Mucosa of descending colon (tissue), 3 donors: Measurements from ENCODE around the gene SLC15A1. TPM values are rescaled to one million over a fixed set of nuclear protein-coding genes. Genes with fewer than 3 reads are reported as not detected.

Source experiments
- ATAC-seq: fragments of 200-7000 bp; cut with Tn5 transposase; one replicate; pipeline ENCODE4 v1.9.1; 2020; ENCODE audit warnings: mild to moderate bottlenecking, moderate library complexity
- DNase-seq, 3 donors: peaks; one replicate each; pipeline ENCODE4 v3.0.0-alpha.2; 2020
- H3K36me3 ChIP-seq: fragments of 200-600 bp; one replicate; pipeline ENCODE4 v1.8.0; 2021; ENCODE audit warnings: low read depth, mild to moderate bottlenecking
- H3K4me1 ChIP-seq: fragments of 200-600 bp; one replicate; pipeline ENCODE4 v1.8.0; 2021; ENCODE audit warnings: low read depth, mild to moderate bottlenecking
- H3K4me3 ChIP-seq: fragments of 200-600 bp; one replicate; pipeline ENCODE4 v1.8.0; 2021; ENCODE audit warnings: mild to moderate bottlenecking
- H3K9me3 ChIP-seq: fragments of 200-600 bp; one replicate; pipeline ENCODE4 v1.8.0; 2021; ENCODE audit warnings: mild to moderate bottlenecking
- intact Hi-C, 2 donors: fragments of 100-400 bp; cut with DNase I in 1 of 2; cut with micrococcal nuclease in 1 of 2; formaldehyde crosslinking; loops; one replicate each; pipeline versions ENCODE4 v1.11.0 to v1.11.1; 2022; cut with DNase I, micrococcal nuclease
- total RNA-seq, 3 donors: library from RNA; stranded (reverse); fragmentation: NEBNext Ultra II Directional in 2 of 3; extraction: Animal tissue kit (Norgen Biotek cat#: 25700) in 2 of 3; gene quantifications; one replicate each; pipeline versions ENCODE4 v1.2.1 to v1.2.4, GENCODE V29; 2021 to 2023
- TF ChIP-seq, protein P1 (sequence below): fragments of 200-600 bp; IDR thresholded peaks from one replicate; pipeline ENCODE4 v1.8.0; 2022; ENCODE audit warnings: antibody characterized with exemption, mild to moderate bottlenecking
- donor health status: DM: no; HTN: no; CAD: no; lungs with moderate emphysema.
- donor health status: DM: no; HTN: no; CAD: no.
- donor health status: DM: no; HTN: yes; CAD: no.

Gene SLC15A1
- total RNA-seq, 3 donors from 2014 or later = 27.2 to 45.1 (median 37.9) TPM

- no peak overlapping the region for H3K4me3 ChIP-seq
- DNase-seq = peak in 1 of 3 donors; percentile 51
- peak; percentile 93 for ATAC-seq
- H3K36me3 ChIP-seq = no peaks in the 10 kb centered on the region
- intact Hi-C loops = no loop called here
- no peaks in the 10 kb centered on the region for H3K9me3 ChIP-seq
- TF ChIP-seq, protein P1, sequence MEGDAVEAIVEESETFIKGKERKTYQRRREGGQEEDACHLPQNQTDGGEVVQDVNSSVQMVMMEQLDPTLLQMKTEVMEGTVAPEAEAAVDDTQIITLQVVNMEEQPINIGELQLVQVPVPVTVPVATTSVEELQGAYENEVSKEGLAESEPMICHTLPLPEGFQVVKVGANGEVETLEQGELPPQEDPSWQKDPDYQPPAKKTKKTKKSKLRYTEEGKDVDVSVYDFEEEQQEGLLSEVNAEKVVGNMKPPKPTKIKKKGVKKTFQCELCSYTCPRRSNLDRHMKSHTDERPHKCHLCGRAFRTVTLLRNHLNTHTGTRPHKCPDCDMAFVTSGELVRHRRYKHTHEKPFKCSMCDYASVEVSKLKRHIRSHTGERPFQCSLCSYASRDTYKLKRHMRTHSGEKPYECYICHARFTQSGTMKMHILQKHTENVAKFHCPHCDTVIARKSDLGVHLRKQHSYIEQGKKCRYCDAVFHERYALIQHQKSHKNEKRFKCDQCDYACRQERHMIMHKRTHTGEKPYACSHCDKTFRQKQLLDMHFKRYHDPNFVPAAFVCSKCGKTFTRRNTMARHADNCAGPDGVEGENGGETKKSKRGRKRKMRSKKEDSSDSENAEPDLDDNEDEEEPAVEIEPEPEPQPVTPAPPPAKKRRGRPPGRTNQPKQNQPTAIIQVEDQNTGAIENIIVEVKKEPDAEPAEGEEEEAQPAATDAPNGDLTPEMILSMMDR = no peak
- no peaks in the 10 kb centered on the region for H3K4me1 ChIP-seq
Observed at GRCh38 chr13:98792321-98792720, 39.8 kb upstream of the SLC15A1 start.

- H3K36me3 ChIP-seq = no peaks in the 10 kb centered on the region
- intact Hi-C loops = no loop called here
- ATAC-seq (no peak), DNase-seq (no peak)
- H3K9me3 ChIP-seq = no peaks in the 10 kb centered on the region
- H3K4me3 ChIP-seq = no peak overlapping the region
- no peaks in the 10 kb centered on the region for H3K4me1 ChIP-seq
- TF ChIP-seq, protein P1 = no peak
Observed at GRCh38 chr13:98791611-98792010, 39.1 kb upstream of the SLC15A1 start.

DNA sequence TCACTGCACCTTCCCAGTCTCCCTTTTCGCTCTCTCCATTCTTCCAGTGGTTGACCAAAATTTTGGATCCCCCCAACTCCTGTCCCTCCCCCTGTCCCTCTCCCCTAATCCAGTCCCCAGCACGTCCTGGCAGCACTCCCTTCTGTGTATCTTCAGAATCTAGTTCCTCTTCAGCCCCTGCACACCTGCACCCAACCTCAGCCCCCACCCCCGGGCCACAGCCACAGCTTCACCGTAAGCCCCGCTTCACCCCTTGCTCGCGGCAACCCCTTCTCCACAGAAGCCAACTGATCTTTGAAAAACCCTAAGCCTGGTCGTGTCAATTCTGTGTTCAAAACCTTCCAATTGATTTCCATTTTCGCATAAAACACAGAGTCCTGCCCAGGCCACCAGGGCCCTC, 35.5 kb upstream of the SLC15A1 start:
- no peak for DNase-seq
- Histone ChIP-seq H3K4me1 (no peaks in the 10 kb centered on the region), H3K9me3 (no peaks in the 10 kb centered on the region), H3K36me3 (no peaks in the 10 kb centered on the region), H3K4me3 (no peak overlapping the region)
- TF ChIP-seq, protein P1 = no peak
- intact Hi-C loops = no loop called here
- ATAC-seq = no peak

GRCh38 chr13:98787173-98787572, 34.7 kb upstream of the SLC15A1 start:
- no peak for ATAC-seq
- no peak overlapping the region for H3K4me3 ChIP-seq
- no peaks in the 10 kb centered on the region for H3K9me3 ChIP-seq
- no peaks in the 10 kb centered on the region for H3K4me1 ChIP-seq
- H3K36me3 ChIP-seq = no peaks in the 10 kb centered on the region
- DNase-seq = no peak
- TF ChIP-seq, protein P1 = no peak
- intact Hi-C loops = no loop called here

DNA sequence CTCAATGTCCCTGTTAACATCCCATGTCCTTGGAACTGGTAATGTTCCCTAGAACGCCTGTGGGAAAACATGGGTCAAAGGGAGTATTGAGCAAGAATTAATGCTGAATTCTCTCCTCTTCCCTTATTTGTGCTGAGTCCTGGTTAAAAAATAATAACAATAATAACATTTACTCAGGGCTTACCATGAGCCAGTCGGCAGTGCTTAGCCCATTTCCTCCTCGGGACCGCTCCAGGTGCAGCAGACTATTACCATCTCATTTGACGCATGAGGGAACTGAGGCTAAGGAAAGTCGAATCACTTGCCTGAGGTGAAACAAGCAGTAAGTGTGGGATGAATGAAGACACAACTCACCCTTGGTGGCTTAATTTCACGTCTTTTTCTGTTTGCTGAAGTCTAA, 33.6 kb upstream of the SLC15A1 start:
- H3K36me3 ChIP-seq = no peaks in the 10 kb centered on the region
- H3K9me3 ChIP-seq = no peaks in the 10 kb centered on the region
- ATAC-seq = no peak
- no peak overlapping the region for H3K4me3 ChIP-seq
- DNase-seq = no peak
- H3K4me1 ChIP-seq = no peaks in the 10 kb centered on the region
- intact Hi-C loops = no loop called here
- TF ChIP-seq, protein P1 = no peak

DNA sequence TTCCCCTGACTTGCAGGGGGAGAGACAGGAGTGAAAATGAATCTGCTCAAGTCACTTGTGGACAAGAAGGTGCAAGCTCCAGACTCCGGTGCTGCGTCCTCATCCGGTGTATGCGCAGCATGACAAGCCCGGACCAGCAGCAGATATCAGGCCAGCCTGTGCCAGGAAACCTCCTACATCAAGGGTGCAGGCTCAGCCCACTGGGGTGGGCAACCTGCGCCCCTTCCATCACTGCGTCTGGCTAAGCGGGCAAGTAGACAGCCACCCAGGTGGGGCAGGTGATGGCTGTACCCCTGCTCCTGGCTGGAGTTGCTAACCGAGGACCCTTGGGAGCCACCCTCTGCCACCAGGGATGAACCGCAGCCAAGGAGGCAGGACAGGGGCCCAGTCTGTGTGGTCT, 32.9 kb upstream of the SLC15A1 start:
- DNase-seq (no peak), ATAC-seq (no peak)
- no peaks in the 10 kb centered on the region for H3K4me1 ChIP-seq
- H3K9me3 ChIP-seq = no peaks in the 10 kb centered on the region
- no peaks in the 10 kb centered on the region for H3K36me3 ChIP-seq
- TF ChIP-seq, protein P1 = no peak
- intact Hi-C loops = no loop called here
- no peak overlapping the region for H3K4me3 ChIP-seq
